Neural cell (in vitro differentiated cells): Measurements from ENCODE around the gene MLLT10. TPM values are rescaled to one million over a fixed set of nuclear protein-coding genes. Genes with fewer than 3 reads are reported as not detected.
A peak's percentile ranks its signal among the peaks of the same experiment; 100 is the strongest.

Experiments used
- H2AFZ ChIP-seq: fragments of 200-600, 300-800 bp; sonication (generic), shearing (Covaris generic); 2 replicates; pipeline ENCODE4 v1.6.0; 2014; ENCODE audit warnings: low read depth, mild to moderate bottlenecking, antibody characterized with exemption, low read length, moderate library complexity
- H3F3A ChIP-seq: fragments of 200-600 bp; shearing (Covaris generic); 2 replicates; pipeline ENCODE4 v1.6.1; 2016; ENCODE audit warnings: mild to moderate bottlenecking, moderate library complexity, mixed read lengths, antibody characterized with exemption, low read length; ENCODE audit not compliant: insufficient read depth, poor library complexity, severe bottlenecking
- H3K27ac ChIP-seq: fragments of 200-600, 300-800 bp; sonication (generic), shearing (Covaris generic); 2 replicates; pipeline ENCODE4 v1.5.1; 2014; ENCODE audit warnings: mild to moderate bottlenecking, low read length, moderate library complexity
- H3K27me3 ChIP-seq: fragments of 300-800, 200-600 bp; sonication (generic), shearing (Covaris generic); 2 replicates; pipeline ENCODE4 v1.6.0; 2014; ENCODE audit warnings: mild to moderate bottlenecking, low read depth, low read length, moderate library complexity; ENCODE audit not compliant: insufficient read depth
- H3K36me3 ChIP-seq: fragments of 300-800, 200-600 bp; sonication (generic), shearing (Covaris generic); 2 replicates; pipeline ENCODE4 v1.5.1; 2014; ENCODE audit warnings: mild to moderate bottlenecking, antibody characterized with exemption, low read length, moderate library complexity; ENCODE audit not compliant: insufficient read depth
- H3K4me2 ChIP-seq: fragments of 300-800, 200-600 bp; sonication (generic), shearing (Covaris generic); 2 replicates; pipeline ENCODE4 v1.6.0; 2014; ENCODE audit warnings: mild to moderate bottlenecking, low read length
- H3K4me3 ChIP-seq: fragments of 300-800, 200-600 bp; sonication (generic), shearing (Covaris generic); 2 replicates; pipeline ENCODE4 v1.5.1; 2014; ENCODE audit warnings: mild to moderate bottlenecking, low read length, moderate library complexity
- H3K79me2 ChIP-seq: fragments of 200-600 bp; shearing (Covaris generic); replicated peaks from 2 replicates; pipeline ENCODE4 v1.6.0; 2014; ENCODE audit warnings: mild to moderate bottlenecking, low read length, moderate library complexity; ENCODE audit not compliant: insufficient read depth
- H3K9ac ChIP-seq: fragments of 300-800, 200-600 bp; sonication (generic), shearing (Covaris generic); 2 replicates; pipeline ENCODE4 v1.6.1; 2016; ENCODE audit warnings: mild to moderate bottlenecking, low read length, mixed read lengths
- H3K9me2 ChIP-seq: fragments of 200-600 bp; shearing (Covaris generic); 2 replicates; pipeline ENCODE4 v1.6.1; 2016; ENCODE audit warnings: mild to moderate bottlenecking, low read length, mixed read lengths; ENCODE audit not compliant: insufficient read depth
- H3K9me3 ChIP-seq: fragments of 200-600, 300-800 bp; sonication (generic), shearing (Covaris generic); 2 replicates; pipeline ENCODE4 v1.6.1; 2016; ENCODE audit warnings: mild to moderate bottlenecking, mixed run types, low read length, moderate library complexity, mixed read lengths
- H4K20me1 ChIP-seq: fragments of 200-600 bp; shearing (Covaris generic); 2 replicates; pipeline ENCODE4 v1.6.1; 2016; ENCODE audit warnings: mild to moderate bottlenecking, mixed run types; ENCODE audit not compliant: insufficient read depth
- EP300 ChIP-seq: fragments of 450-650 bp; conservative IDR thresholded peaks from 2 replicates; pipeline ENCODE4 v1.6.1; 2014; ENCODE audit warnings: antibody characterized with exemption, mild to moderate bottlenecking, moderate library complexity; ENCODE audit not compliant: poor library complexity, severe bottlenecking
- EZH2 ChIP-seq: fragments of 200-600, 300-800 bp; shearing (Covaris generic), sonication (generic); IDR thresholded peaks from 2 replicates; pipeline ENCODE4 v1.6.1; 2014; ENCODE audit warnings: antibody characterized with exemption, low read length, borderline replicate concordance, mild to moderate bottlenecking; ENCODE audit not compliant: insufficient read depth, poor library complexity, severe bottlenecking
- MXI1 ChIP-seq: fragments of 450-650 bp; conservative IDR thresholded peaks from 2 replicates; pipeline ENCODE4 v1.6.1; 2014; ENCODE audit warnings: antibody characterized with exemption, mild to moderate bottlenecking; ENCODE audit not compliant: poor library complexity, severe bottlenecking
- POLR2AphosphoS5 ChIP-seq: IDR thresholded peaks from 2 replicates; pipeline ENCODE4 v1.6.1; 2012
- RAD21 ChIP-seq: fragments of 450-650 bp; conservative IDR thresholded peaks from 2 replicates; pipeline ENCODE4 v1.6.1; 2014; ENCODE audit warnings: antibody characterized with exemption, mild to moderate bottlenecking, moderate library complexity
- REST ChIP-seq: IDR thresholded peaks from 2 replicates; pipeline ENCODE4 v1.6.1; 2012; ENCODE audit warnings: borderline replicate concordance
- SMC3 ChIP-seq: fragments of 450-650 bp; conservative IDR thresholded peaks from 2 replicates; pipeline ENCODE4 v1.6.1; 2014; ENCODE audit warnings: antibody characterized with exemption, mild to moderate bottlenecking, moderate library complexity; ENCODE audit not compliant: poor library complexity
- TAF1 ChIP-seq: IDR thresholded peaks from 2 replicates; pipeline ENCODE4 v1.6.1; 2012; ENCODE audit warnings: low read depth
- polyA plus RNA-seq: library from polyadenylated mRNA; depleted of rRNA; stranded (reverse); fragments of >200 nt; gene quantifications from 2 replicates; pipeline ENCODE4 v1.2.3, GENCODE V29; 2014
- TF ChIP-seq, protein P1 (sequence below): fragments of 450-650 bp; IDR thresholded peaks from 2 replicates; pipeline ENCODE4 v1.5.1; 2014; ENCODE audit warnings: antibody characterized with exemption, mild to moderate bottlenecking, moderate library complexity; ENCODE audit not compliant: poor library complexity, severe bottlenecking

The MLLT10 gene
- polyA plus RNA-seq, 1 donor from 2014 or later: 31.0 TPM

DNA sequence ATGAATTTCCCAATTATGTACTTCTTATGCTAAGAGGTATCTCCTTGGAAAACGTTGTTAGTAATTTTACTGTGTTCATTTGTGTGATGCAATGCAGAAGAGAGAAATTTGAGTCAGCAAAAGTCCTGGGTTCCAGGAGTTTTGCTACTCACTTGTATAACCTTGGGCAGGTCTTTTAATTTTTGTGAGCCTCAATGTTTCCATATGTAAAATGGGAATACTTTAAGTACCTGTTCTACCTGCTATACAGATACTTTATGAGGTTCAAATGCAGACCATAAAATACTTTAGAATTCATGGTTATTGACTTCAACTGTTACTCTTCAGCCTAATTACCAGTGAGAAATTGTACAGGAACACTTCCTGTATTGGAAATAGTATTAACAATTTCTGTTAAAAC, 185.5 kb downstream of the MLLT10 start:
- no peak for TF ChIP-seq TAF1
- no peak for TF ChIP-seq SMC3
- TF ChIP-seq REST: no peak
- TF ChIP-seq EP300: no peak
- no peak for TF ChIP-seq POLR2AphosphoS5
- no peak for TF ChIP-seq EZH2
- TF ChIP-seq MXI1: no peak
- no peak for TF ChIP-seq RAD21
- TF ChIP-seq, protein P1, sequence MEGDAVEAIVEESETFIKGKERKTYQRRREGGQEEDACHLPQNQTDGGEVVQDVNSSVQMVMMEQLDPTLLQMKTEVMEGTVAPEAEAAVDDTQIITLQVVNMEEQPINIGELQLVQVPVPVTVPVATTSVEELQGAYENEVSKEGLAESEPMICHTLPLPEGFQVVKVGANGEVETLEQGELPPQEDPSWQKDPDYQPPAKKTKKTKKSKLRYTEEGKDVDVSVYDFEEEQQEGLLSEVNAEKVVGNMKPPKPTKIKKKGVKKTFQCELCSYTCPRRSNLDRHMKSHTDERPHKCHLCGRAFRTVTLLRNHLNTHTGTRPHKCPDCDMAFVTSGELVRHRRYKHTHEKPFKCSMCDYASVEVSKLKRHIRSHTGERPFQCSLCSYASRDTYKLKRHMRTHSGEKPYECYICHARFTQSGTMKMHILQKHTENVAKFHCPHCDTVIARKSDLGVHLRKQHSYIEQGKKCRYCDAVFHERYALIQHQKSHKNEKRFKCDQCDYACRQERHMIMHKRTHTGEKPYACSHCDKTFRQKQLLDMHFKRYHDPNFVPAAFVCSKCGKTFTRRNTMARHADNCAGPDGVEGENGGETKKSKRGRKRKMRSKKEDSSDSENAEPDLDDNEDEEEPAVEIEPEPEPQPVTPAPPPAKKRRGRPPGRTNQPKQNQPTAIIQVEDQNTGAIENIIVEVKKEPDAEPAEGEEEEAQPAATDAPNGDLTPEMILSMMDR: no peak
- Histone ChIP-seq H3K9ac (peak overlapping the region; percentile 28), H3K27me3 (no peaks in the 10 kb centered on the region), H3F3A (no peaks in the 10 kb centered on the region), H4K20me1 (no peaks in the 10 kb centered on the region), H2AFZ (no peak overlapping the region), H3K27ac (peak overlapping the region; percentile 91), H3K4me2 (peak overlapping the region; percentile 42), H3K9me3 (no peaks in the 10 kb centered on the region), H3K79me2 (no peaks in the 10 kb centered on the region), H3K9me2 (no peaks in the 10 kb centered on the region), H3K36me3 (no peaks in the 10 kb centered on the region), H3K4me3 (peak overlapping the region; percentile 44)

- Histone ChIP-seq H4K20me1 (no peaks in the 10 kb centered on the region), H3K4me3 (peak overlapping the region; percentile 44), H3K36me3 (no peaks in the 10 kb centered on the region), H2AFZ (no peak overlapping the region), H3K9me3 (no peaks in the 10 kb centered on the region), H3K79me2 (no peaks in the 10 kb centered on the region), H3F3A (no peaks in the 10 kb centered on the region), H3K9me2 (no peaks in the 10 kb centered on the region), H3K27me3 (no peaks in the 10 kb centered on the region), H3K4me2 (peak overlapping the region; percentile 62), H3K9ac (peak overlapping the region; percentile 57), H3K27ac (peak overlapping the region; percentile 91)
- TF ChIP-seq POLR2AphosphoS5 (peak; percentile 89), MXI1 (no peak), EP300 (peak; percentile 84), TAF1 (no peak), RAD21 (no peak), REST (no peak)
Measured at GRCh38 chr10:21720090-21720489, 186.1 kb downstream of the MLLT10 start.
